ENCODE measurements around the gene SV2B.

DNA sequence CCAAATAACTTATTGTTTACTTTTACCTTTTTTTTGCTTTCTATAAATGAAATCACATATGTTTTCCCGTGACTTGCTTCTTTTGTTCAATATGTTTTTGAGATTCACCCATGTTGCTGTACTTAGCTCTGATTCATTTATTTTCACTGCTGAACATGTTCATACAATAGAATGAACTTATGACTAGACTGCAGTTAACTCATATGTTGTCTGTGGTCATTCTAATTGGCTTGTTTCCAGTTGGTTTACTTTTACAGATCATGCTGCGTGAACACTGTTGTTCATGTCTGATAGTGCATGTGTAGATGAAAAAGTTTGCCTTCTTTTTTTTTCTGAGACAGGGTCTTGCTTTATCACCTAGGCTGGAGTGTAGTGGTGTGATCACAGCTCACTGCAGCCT is 31.6 kb upstream of the SV2B start:
- no peak for TF ChIP-seq EZH2 (IDR thresholded peaks at IDR 0.05; ENCODE audit: insufficient read depth, low read length)
- TF ChIP-seq, protein P1, sequence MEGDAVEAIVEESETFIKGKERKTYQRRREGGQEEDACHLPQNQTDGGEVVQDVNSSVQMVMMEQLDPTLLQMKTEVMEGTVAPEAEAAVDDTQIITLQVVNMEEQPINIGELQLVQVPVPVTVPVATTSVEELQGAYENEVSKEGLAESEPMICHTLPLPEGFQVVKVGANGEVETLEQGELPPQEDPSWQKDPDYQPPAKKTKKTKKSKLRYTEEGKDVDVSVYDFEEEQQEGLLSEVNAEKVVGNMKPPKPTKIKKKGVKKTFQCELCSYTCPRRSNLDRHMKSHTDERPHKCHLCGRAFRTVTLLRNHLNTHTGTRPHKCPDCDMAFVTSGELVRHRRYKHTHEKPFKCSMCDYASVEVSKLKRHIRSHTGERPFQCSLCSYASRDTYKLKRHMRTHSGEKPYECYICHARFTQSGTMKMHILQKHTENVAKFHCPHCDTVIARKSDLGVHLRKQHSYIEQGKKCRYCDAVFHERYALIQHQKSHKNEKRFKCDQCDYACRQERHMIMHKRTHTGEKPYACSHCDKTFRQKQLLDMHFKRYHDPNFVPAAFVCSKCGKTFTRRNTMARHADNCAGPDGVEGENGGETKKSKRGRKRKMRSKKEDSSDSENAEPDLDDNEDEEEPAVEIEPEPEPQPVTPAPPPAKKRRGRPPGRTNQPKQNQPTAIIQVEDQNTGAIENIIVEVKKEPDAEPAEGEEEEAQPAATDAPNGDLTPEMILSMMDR (IDR thresholded peaks at IDR 0.05; ENCODE audit: insufficient read depth, low read depth, low read length): no peak

All from astrocyte (in vitro differentiated cells and primary cell).